Ishikawa (cell line): ENCODE measurements around the gene ADCY5.

Experiments
- CEBPB ChIP-seq: IDR thresholded peaks from 2 replicates; pipeline ENCODE4 v1.6.1; 2012
- CREB1 ChIP-seq: IDR thresholded peaks from 2 replicates; pipeline ENCODE4 v1.6.1; 2012; ENCODE audit warnings: low read depth
- EP300 ChIP-seq: IDR thresholded peaks from 2 replicates; pipeline ENCODE4 v1.6.1; 2012; ENCODE audit warnings: borderline replicate concordance
- MAX ChIP-seq: IDR thresholded peaks from 2 replicates; pipeline ENCODE4 v1.6.1; 2012
- NFIC ChIP-seq: IDR thresholded peaks from 2 replicates; pipeline ENCODE4 v1.6.1; 2012
- RAD21 ChIP-seq: IDR thresholded peaks from 2 replicates; pipeline ENCODE4 v1.6.1; 2012; ENCODE audit warnings: low read depth
- REST ChIP-seq: IDR thresholded peaks from 2 replicates; pipeline ENCODE4 v1.6.1; 2012; ENCODE audit warnings: low read depth, mild to moderate bottlenecking
- TAF1 ChIP-seq: IDR thresholded peaks from 2 replicates; pipeline ENCODE4 v1.6.1; 2012; ENCODE audit warnings: low read depth, mild to moderate bottlenecking
- TCF12 ChIP-seq: IDR thresholded peaks from 2 replicates; pipeline ENCODE4 v1.6.1; 2012; ENCODE audit warnings: low read depth
- TEAD4 ChIP-seq: IDR thresholded peaks from 2 replicates; pipeline ENCODE4 v1.6.1; 2012
- USF1 ChIP-seq: IDR thresholded peaks from 2 replicates; pipeline ENCODE4 v1.6.1; 2012
- YY1 ChIP-seq: IDR thresholded peaks from 2 replicates; pipeline ENCODE4 v1.6.1; 2012; ENCODE audit warnings: low read depth
- ZBTB7A ChIP-seq: IDR thresholded peaks from 2 replicates; pipeline ENCODE4 v1.6.1; 2012; ENCODE audit warnings: low read depth

- TF ChIP-seq TEAD4 (no peak), CEBPB (no peak), EP300 (no peak), REST (no peak), RAD21 (peak; percentile 86), ZBTB7A (no peak), USF1 (no peak), NFIC (no peak), TAF1 (no peak), CREB1 (no peak), YY1 (no peak), TCF12 (no peak), MAX (no peak)
Observed at GRCh38 chr3:123489400-123490004, 40.6 kb upstream of the ADCY5 start.
